GM19395 (cell line): Measurements from ENCODE around the gene CPT1A.
A peak's percentile ranks its signal among the peaks of the same experiment; 100 is the strongest.

Experiments used
- ATAC-seq: cut with Tn5 transposase; IDR thresholded peaks from one replicate; pipeline ENCODE4 v1.9.1; 2021; ENCODE audit warnings: mild to moderate bottlenecking, moderate library complexity; ENCODE audit not compliant: unreplicated experiment

Gene CPT1A

GRCh38 chr11:68854273-68854958, 12.7 kb upstream of the CPT1A start:
- no peak for ATAC-seq

DNA sequence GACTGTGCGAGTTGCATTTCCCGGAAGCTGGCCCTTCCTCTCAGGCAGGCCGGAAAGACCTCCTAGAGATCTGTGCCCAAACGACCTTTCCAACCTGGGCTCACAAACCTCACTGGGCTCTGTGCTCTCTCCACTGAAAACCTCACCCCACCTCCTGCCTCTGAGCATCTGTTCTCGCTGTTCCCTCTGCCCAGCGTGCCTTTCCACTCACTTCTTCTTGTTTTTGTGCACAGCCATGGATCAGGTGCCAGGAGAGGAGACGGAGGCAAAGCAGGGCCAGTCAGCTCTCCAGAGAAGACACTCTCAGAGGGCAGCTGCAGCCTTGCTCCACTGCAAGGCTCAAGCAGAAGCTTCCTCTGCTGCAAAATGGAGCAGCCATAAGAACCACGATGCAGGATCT, 10.9 kb upstream of the CPT1A start:
- no peak for ATAC-seq

DNA sequence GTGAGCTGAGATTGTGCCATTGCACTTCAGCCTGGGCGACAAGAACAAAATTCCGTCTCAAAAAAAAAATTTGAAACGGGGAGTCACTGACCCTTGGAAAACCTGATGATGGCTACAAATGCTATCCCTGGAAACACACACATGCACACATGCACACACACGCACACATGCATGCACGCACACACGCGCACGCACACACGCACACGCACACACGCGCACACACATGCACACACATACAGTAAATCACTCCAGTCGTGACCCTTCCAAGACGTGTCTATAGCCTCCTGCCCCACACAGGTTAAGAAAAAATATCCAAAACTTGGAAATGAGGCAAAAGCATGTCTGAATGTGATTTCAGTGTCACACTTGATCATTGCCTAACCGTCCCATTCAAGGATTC, 6.7 kb upstream of the CPT1A start:
- ATAC-seq, result no peak

DNA sequence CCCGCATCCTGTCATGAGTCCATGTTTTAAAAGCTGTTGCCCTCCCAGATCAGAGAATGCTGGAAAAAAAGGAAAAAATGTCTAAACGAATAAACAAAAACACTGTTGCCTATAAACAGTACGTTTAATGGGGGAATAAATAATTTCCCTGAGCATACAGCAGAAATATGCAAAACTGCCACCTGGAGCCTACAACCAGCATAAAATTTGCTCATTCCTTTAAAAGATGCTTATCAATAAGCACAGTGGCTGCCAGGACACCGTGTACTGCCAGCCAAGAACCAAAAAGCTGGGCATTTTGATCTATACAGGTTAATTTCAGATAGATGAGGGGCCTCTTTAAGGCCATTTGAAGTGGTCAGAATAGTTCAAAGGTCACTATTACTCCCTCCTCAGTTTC, 5.7 kb upstream of the CPT1A start:
- ATAC-seq, result no peak

- ATAC-seq, result no peak
These were observed 3.8 kb upstream of the CPT1A start for GRCh38 chr11:68845351-68846002.

DNA sequence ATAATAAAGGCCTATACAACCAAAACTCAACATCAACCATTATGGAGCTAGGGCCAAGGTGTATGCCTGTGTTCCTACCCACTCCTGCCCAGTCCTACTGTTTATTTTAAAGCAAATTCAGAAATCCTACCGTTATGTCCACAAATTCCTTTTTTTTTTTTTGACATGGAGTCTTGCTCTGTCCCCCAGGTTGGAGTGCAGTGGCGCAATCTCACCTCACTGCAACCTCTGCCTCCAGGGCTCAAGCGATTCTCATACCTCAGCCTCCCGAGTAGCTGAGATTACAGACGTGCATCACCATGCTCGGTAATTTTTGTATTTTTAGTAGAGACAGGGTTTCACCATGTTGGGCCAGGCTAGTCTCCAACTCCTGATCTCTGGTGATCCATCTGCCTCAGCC, 3.1 kb upstream of the CPT1A start:
- ATAC-seq, result no peak

DNA sequence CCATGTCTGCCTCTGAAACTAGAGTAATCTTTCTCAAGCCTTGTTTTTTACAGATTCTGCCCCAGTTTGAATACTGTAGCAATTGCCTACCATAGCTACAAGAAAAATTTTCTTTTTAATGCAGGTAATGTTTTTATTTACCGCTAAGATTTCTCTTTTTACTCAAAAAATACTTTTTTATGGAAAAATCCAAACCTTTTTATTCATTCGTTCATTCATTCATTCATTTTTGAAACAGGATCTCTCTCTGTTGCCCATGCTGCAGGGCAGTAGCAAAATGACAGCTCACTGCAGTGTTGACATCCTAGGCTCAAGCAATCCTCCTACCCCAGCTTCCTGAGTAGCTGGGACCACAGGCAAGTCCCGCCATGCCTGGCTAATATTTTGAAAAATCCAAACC, 2.7 kb upstream of the CPT1A start:
- no peak for ATAC-seq

DNA sequence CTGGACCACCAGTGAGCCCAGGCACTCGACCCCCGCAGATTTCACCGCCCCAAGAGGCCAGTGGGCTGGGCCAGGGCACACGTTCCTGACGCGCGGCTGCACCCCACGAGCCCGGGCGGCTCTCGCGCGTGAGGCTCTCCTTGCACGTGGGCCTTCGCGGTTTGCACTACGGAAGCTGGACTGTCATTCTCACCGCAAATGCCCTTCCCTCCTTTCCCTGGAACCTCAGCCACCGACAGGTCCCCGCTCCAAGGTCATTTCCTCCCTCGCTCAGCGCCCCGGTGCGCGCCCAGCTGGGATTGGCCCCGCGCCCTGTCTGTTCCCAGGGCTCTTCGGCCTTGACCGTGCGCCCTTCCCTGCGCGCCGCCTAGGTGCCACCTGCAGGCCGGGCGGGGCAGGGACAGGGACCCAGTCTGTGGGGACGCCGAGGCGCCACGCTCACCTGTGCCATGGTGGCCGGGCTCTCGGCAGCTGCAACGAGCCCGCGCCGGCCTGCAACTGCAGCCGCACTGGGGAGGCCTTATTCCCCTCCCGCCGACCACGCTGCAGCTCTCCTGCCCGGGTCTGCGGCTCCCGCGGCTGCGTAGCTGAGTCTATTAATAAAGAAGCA, 2.1 kb upstream of the CPT1A start:
- no peak for ATAC-seq

DNA sequence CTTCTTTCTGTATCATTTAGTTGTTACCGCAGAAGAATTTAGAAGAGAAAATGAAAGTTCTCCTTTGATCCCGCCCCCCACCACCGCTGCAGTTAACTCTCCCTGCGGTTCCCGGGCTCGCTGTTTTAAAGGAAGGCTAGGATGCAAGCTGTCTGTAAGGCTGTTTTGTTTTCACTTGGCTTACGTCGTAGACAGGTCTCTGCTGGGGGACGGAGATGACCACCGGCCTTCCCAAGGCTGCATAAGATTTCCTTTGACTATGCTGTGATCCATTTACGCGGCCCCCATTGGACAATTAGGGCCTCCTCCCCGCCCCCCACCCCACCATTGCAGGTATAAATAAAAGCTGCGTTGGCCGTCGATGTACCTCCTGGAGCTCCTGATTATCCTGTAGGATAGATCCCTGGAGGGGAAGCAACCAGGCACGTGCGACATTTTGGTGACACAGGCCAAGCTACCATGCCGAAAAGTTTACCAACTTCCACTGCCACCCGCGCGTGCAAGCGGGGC, 1.4 kb upstream of the CPT1A start:
- ATAC-seq, result no peak

DNA sequence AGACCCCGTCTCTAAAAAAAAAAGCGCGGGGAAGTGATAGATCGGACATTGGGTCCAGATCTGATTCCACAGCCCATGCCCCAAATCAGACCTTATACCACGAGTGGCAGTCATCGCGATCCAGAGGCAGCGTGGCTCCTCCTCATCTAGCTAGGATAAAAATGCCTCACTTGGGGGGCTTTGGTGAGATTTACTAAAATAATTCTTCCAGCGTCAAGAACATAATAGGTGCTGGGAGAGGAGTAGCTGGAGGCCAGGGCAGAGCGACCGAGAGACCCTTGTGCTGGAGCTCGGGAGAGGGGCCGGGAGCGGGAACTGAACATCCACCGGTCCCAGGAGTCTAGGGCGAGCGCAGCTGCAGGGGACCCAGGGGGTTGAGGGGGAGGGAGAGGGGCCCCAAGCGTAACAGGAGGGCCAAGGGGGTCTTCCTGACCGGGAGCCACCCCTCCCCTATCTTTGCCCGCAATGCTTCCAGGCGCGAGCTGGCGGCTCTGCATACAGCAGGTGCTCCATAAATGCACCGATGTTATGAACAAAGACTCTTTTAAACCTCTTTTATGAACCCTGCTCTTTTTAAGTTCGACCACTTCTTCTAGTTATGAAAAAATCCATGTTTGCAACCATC, 823 bp upstream of the CPT1A start:
- no peak for ATAC-seq

DNA sequence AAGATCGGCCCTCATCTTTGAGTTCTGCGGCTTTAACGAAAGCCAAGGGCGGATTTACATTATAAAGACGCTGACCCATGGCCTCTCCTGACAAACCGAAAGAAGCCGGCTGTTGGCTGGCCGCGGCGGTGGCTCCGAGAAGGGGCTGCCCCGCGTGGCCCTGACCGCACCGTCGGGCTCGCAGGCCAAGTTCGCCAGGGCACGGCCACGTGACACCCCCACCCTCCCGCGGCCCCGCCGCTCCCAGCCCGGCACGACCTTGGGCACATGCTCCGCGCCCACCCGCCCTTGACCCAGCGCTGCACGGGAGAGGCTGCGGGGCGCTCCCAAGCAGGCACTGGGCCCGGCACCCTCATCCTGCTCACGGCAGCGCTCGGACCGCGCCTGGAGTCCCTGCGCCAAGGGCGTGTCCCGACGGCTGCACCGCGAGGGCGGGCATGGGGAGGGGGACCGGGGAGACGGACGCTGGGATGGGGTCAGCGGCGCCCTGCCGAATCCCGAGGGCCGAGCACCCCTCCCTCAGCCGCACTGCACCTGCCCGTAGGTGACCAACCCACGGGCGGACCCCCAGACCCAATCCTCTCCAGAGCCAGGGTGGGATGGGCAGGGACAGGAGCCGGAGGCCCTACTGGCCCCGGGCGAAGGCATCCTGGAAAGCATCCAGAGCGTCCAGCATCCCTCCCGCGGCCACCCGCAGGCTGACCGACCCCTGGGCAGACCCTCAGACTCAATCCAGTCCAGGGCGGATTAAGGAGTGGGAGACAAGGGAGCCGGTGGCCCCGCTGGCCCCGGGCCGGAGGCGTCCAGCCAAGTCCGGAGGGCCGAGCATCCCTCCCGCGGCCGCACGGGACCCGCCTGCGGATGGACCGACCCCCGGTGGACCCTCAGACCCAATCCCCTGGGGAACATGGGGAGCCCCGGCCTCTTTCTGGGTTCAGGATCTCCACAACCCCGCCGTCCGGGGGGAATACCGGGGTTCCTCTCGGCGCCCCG, 759 bp downstream of the CPT1A start:
- ATAC-seq, result no peak

DNA sequence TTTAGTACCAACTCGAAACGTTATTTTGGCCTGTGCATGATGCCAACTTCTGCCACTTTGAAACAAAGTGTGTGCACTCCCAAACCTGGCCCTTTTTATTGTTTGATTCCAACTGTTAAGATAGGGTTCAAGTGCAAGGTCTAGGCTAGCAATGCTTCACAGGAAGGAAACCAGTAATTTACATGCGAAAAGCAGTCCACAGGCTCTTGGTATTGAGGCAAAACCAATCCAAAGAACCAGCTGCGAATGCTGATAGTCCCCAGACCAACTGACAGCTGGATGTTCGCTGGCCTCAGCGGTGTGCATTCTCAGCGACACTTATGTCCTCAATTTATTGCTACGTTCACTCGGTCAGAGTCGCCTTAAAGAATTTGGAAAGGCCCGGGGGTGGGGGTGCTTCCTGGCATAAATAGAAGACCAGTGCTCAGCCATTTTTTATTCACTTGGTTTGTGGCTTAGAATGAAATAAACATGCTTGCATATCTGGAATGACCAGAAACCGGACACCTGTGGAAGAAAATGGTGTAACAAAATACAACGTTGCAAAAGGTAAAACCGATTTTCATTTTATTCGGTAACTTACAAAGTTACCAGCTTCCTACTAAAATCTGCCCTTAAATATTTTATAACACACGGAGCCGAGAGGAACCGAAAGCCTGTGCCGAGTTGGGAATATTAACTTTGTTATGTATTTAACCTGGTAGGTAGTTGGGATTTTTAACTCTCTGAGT, 1.6 kb downstream of the CPT1A start:
- no peak for ATAC-seq

DNA sequence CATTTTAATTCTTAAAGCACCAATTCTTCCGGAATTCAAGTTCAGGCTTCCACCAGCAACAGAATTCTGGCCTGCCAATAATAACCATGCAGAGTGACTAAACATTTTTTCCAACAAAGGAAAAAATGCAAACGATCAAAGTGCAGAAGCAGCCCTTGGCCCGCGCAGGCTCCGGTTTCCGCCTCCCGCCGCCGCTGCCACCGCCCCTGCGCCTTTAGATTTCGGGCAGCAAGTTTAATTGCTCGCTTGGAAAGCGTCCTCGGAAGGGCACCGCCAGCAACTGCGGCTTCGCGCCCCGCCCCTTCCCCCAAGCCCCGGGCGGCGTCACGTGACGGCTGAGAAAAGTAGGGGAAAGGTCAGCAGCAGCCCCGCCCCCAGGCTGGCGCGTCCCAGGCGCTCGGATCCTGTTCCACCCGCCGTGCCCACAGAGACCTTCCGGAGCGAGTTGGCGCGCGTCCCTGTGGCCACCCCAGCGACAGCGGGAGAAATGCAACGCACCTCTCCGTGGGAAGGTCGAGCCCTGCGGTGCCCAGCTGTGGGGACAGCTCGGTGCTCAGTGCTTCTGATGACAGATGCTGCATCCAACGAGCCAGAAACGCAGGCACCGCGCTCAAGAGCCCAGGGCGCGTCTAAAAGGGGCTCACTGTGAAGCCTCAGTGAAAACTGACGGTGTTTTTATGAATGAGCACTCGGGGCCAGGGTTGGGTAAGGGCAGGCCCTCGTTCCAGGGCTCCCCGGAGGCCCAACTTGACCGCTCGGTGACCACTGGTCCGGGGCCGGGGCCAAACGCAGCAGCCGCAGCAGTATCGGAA, 2.5 kb downstream of the CPT1A start:
- peak; percentile 52 for ATAC-seq

DNA sequence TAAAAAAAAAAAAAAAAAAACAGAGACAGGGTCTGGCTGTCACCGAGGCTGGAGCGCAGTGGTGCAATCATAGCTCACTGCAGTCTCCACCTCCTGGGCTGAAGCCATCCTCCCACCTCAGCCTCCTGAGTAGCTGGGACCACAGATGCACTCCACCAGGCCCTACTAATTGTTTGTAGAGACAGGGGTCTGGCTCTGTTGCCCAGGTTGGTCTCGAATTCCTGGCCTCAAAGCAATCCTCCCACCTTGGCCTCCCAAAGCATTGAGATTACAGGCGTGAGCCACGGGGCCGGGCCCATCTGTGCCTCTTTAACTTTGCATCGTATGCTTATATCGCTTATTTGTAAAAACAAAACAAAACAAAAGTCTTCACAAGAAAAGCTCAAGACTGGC, 3.1 kb downstream of the CPT1A start:
- no peak for ATAC-seq

- ATAC-seq, result no peak
These were observed 3.8 kb downstream of the CPT1A start for GRCh38 chr11:68837583-68838571.

GRCh38 chr11:68835749-68836148, 6.0 kb downstream of the CPT1A start:
- ATAC-seq, result no peak

DNA sequence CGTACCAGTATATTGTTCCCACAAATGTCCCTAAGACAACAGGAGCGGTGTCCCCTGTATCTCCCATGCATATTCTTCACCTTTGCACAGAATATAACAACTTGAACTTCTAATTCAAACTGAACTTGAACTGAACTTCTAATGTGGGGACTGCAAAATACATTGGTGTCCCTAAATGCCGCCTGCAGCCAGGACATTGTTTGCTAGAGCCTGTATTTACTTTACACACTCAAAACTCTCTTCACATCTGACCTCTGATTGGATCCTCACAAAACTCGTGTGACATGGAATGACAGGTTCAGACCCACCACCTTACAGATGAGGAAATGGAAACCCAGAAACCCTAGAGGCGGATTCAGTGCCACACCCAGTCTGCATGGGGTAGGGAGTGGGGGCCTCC, 6.4 kb downstream of the CPT1A start:
- no peak for ATAC-seq
